Natural killer cell (primary cell): Measurements from ENCODE around the gene KMT2B. TPM values are rescaled to one million over a fixed set of nuclear protein-coding genes. Genes with fewer than 3 reads are reported as not detected.
"Not testable (repeated sequence)": the region's sequence is repeated elsewhere in the genome, so short reads cannot be mapped to it uniquely, and the experiment has no call there.

Experiments
- ATAC-seq, 3 donors: fragments of 150-1000 bp in 2 of 3; fragments of 200-7000 bp in 1 of 3; cut with Tn5 transposase; 1 replicate in 1 of 3; 2 replicates in 2 of 3; pipeline ENCODE4 v1.10.0; 2021; ENCODE audit warnings: mild to moderate bottlenecking in 2 of 3, moderate library complexity in 2 of 3
- DNase-seq, 2 donors: peaks; one replicate each; pipeline versions ENCODE4 v3.0.0 to v3.0.0-alpha.2; 2013 to 2021; ENCODE audit warnings: mixed read lengths in 1 of 2
- H3K27ac ChIP-seq: one replicate; pipeline ENCODE4 v1.5.1; 2013; ENCODE audit warnings: mild to moderate bottlenecking, low read length
- H3K27me3 ChIP-seq: one replicate; pipeline ENCODE4 v1.6.1; 2013; ENCODE audit warnings: low read length; ENCODE audit not compliant: control insufficient read depth, insufficient read depth
- H3K36me3 ChIP-seq: one replicate; pipeline ENCODE4 v1.6.1; 2013; ENCODE audit warnings: low read length; ENCODE audit not compliant: control insufficient read depth, insufficient read depth
- H3K4me1 ChIP-seq: one replicate; pipeline ENCODE4 v1.6.1; 2013; ENCODE audit warnings: low read length; ENCODE audit not compliant: control insufficient read depth, insufficient read depth
- H3K4me3 ChIP-seq: one replicate; pipeline ENCODE4 v1.5.1; 2013; ENCODE audit warnings: low read length
- H3K9me3 ChIP-seq: one replicate; pipeline ENCODE4 v1.6.1; 2013; ENCODE audit warnings: low read length; ENCODE audit not compliant: control insufficient read depth, insufficient read depth
- H3K27ac Mint-ChIP-seq, 2 donors: one replicate each; pipeline ENCODE4 v1.8.0; 2022; ENCODE audit warnings: mild to moderate bottlenecking in 2 of 2, mixed read lengths in 2 of 2, moderate library complexity in 1 of 2
- H3K27me3 Mint-ChIP-seq, 2 donors: one replicate each; pipeline ENCODE4 v1.8.0; 2022; ENCODE audit warnings: low read depth in 2 of 2, mixed read lengths in 2 of 2
- H3K36me3 Mint-ChIP-seq: one replicate; pipeline ENCODE4 v1.8.0; 2022; ENCODE audit warnings: mixed read lengths
- H3K4me1 Mint-ChIP-seq, 2 donors: one replicate each; pipeline ENCODE4 v1.8.0; 2022; ENCODE audit warnings: mixed read lengths in 2 of 2
- H3K4me3 Mint-ChIP-seq: one replicate; pipeline ENCODE4 v1.8.0; 2022; ENCODE audit warnings: mild to moderate bottlenecking, moderate library complexity, mixed read lengths
- H3K9me3 Mint-ChIP-seq, 2 donors: one replicate each; pipeline ENCODE4 v1.8.0; 2022; ENCODE audit warnings: mixed read lengths in 2 of 2
- WGBS: methylation state at CpG from one replicate; pipeline ENCODE4 v1.1.7; 2013; ENCODE audit warnings: missing lambda C conversion rate; ENCODE audit not compliant: insufficient coverage; 5-methylcytosine and 5-hydroxymethylcytosine counted together
- intact Hi-C: fragments of 100-400 bp; cut with micrococcal nuclease; formaldehyde crosslinking; loops from one replicate; pipeline ENCODE4 v1.14.2; 2022
- total RNA-seq, 4 donors: library from RNA; stranded (reverse); fragments of 120-200 nt in 1 of 4; gene quantifications; one replicate each; pipeline versions ENCODE4 v1.2.3 to v1.2.4, GENCODE V29; 2013 to 2022
- TF ChIP-seq, protein P1 (sequence below): fragments of 200-600 bp; IDR thresholded peaks from one replicate; pipeline ENCODE4 v1.8.0; 2022; ENCODE audit warnings: antibody characterized with exemption

The KMT2B gene
- total RNA-seq, 3 donors from 2014 or later (not counting 1 experiment from before 2014, with no cell fraction given) = 60.8 to 70.9 (median 70.7) TPM

DNA sequence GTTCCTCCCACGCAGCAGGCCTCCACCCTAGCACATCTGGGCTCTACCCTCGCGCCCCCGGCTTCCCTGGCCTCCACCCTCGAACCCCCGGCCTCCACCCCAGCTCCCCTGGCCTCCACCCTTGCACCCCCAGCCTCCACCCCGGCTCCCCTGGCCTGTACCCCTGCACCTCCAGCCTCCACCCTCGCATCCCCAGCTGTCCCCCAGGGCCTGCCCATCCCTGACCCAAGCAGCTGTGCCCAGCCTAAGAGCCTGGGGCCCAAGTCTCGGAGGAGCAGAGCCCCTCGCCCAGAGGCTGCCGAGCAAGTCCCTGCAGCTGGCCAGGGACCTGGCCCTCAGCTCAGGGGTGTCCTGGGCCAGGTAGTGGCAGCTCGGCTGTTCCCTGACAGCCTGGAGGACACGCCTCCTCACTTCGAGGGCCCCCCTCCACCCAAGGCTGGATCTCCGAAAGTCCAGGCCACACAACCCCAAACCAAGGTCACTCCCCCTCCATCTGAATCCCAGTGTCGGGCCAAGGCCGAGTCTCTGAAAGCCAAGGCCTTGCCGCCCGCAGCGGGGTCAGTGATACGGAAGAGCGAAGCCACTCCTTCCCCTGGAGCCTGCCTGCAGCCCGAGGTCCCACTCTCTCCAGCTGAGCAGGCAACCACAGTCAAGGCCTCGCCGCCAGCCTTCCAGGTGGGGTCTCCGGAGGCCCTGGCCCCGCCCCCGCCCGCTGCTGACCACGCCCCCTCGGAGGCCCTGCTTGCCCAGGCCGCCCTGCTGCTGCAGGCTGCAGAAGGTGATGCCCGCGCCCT is 49.7 kb downstream of the KMT2B start:
- no peak for ATAC-seq
- H3K27me3 Mint-ChIP-seq = no peaks in the 10 kb centered on the region

DNA sequence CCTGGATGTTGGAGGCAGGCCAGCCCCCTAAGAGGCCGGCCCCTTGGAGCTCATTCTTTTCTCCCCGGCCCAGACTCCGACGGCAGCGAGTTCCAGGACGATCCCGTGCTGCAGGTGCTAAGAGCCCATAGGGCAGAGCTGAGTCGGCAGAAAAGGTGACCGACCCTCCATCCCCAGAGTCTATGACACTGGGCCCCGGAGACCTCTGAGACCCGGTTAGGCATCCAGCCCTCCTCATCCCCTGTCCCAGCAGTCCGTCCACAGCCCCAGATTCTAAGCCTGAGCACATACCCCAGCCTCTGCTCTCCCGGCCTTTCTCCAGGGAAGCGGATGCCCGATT is 50.2 kb downstream of the KMT2B start:
- WGBS = 91% methylated on average over 15 of the region's 15 CpGs
- Histone ChIP-seq H3K36me3 (peaks cover 16% of the 10 kb centered on the region), H3K27me3 (no peaks in the 10 kb centered on the region), H3K27ac (no peak overlapping the region), H3K9me3 (no peaks in the 10 kb centered on the region), H3K4me1 (no peaks in the 10 kb centered on the region), H3K4me3 (no peak overlapping the region)
- H3K36me3 Mint-ChIP-seq = no peaks in the 10 kb centered on the region
- H3K4me1 Mint-ChIP-seq = no peaks in the 10 kb centered on the region
- H3K27ac Mint-ChIP-seq = no peak overlapping the region
- TF ChIP-seq, protein P1, sequence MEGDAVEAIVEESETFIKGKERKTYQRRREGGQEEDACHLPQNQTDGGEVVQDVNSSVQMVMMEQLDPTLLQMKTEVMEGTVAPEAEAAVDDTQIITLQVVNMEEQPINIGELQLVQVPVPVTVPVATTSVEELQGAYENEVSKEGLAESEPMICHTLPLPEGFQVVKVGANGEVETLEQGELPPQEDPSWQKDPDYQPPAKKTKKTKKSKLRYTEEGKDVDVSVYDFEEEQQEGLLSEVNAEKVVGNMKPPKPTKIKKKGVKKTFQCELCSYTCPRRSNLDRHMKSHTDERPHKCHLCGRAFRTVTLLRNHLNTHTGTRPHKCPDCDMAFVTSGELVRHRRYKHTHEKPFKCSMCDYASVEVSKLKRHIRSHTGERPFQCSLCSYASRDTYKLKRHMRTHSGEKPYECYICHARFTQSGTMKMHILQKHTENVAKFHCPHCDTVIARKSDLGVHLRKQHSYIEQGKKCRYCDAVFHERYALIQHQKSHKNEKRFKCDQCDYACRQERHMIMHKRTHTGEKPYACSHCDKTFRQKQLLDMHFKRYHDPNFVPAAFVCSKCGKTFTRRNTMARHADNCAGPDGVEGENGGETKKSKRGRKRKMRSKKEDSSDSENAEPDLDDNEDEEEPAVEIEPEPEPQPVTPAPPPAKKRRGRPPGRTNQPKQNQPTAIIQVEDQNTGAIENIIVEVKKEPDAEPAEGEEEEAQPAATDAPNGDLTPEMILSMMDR = no peak
- no peaks in the 10 kb centered on the region for H3K27me3 Mint-ChIP-seq
- H3K4me3 Mint-ChIP-seq = no peak overlapping the region
- ATAC-seq = no peak
- intact Hi-C loops = no loop called here
- DNase-seq = no peak
- no peaks in the 10 kb centered on the region for H3K9me3 Mint-ChIP-seq

More for the DNA sequence above, 49.7 kb downstream of the KMT2B start:
- intact Hi-C loops = no loop called here
- 74% methylated on average over 34 of the region's 34 CpGs for WGBS
- H3K27ac Mint-ChIP-seq = no peak overlapping the region
- Histone ChIP-seq H3K27me3 (no peaks in the 10 kb centered on the region), H3K36me3 (peaks cover 16% of the 10 kb centered on the region), H3K4me3 (no peak overlapping the region), H3K4me1 (no peaks in the 10 kb centered on the region), H3K9me3 (no peaks in the 10 kb centered on the region), H3K27ac (no peak overlapping the region)
- H3K36me3 Mint-ChIP-seq = no peaks in the 10 kb centered on the region
- H3K4me3 Mint-ChIP-seq = no peak overlapping the region
- TF ChIP-seq, protein P1 = no peak
- no peaks in the 10 kb centered on the region for H3K9me3 Mint-ChIP-seq
- H3K4me1 Mint-ChIP-seq = no peaks in the 10 kb centered on the region
- no peak for DNase-seq

DNA sequence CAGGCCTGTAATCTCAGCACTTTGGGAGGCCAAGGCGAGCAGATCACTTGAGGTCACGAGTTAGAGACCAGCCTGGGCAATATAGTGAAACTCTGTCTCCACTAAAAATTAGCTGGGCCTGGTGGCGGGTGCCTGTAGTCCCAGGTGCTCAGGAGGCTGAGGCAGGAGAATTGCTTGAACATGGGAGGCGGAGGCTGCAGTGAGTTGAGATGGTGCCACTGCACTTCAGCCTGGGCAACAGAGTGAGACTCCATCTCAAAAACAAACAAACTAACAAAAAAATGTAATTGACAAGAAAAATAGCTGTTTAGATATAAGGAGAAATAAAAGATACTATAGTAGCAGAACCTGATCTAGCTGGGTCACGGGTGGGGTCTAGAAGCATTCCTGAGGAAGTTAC is 54.6 kb downstream of the KMT2B start:
- ATAC-seq, H3K27ac ChIP-seq, H3K27ac Mint-ChIP-seq, H3K27me3 ChIP-seq, H3K4me3 ChIP-seq, H3K36me3 ChIP-seq, H3K9me3 Mint-ChIP-seq, DNase-seq, H3K9me3 ChIP-seq, H3K4me3 Mint-ChIP-seq, H3K36me3 Mint-ChIP-seq, H3K27me3 Mint-ChIP-seq, intact Hi-C loops: not testable (repeated sequence)
- H3K4me1 Mint-ChIP-seq = peaks cover 18 to 27% of the 10 kb centered on the region in 2 donors
- H3K4me1 ChIP-seq = peaks cover 16% of the 10 kb centered on the region
- WGBS = 94% methylated on average over 5 of the region's 5 CpGs

DNA sequence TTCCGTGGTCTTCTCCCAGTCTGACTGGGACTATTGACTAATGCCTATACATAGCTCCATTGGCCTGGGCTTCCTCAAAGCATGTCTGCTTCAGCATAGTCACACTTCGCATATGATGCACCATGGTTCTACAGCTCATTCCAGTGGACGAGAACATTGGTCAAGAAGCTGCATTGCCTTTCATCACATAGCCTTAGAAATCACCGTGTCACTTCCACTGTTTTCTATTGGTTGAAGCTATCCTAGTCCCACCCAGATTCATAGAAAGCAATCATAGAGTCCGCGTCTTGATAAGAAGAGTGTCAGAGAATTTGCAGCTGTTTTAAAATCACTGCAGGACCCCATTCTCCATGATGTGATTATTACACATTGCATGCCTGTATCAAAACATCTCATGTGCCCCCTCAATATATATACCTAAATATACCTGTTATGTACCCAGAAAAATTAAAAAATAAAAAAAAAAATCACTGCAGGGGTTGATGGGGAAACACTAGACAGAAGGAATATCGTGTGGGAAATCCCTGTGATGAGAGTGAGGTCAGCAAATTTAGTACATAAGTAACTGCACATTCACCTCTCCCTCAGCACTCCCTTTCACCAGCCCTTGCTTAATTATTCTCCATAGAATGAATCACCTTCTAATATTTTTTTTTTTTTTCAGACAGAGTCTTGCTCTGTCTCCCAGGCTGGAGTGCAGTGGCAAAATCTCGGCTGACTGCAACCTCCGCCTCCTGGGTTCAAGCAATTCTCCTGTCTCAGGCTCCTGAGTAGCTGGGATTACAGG is 55.4 kb downstream of the KMT2B start:
- no peaks in the 10 kb centered on the region for H3K9me3 Mint-ChIP-seq
- intact Hi-C loops = no loop called here
- Histone ChIP-seq H3K4me1 (peaks cover 16% of the 10 kb centered on the region), H3K9me3 (no peaks in the 10 kb centered on the region), H3K27ac (no peak overlapping the region), H3K4me3 (no peak overlapping the region), H3K36me3 (peaks cover 2% of the 10 kb centered on the region), H3K27me3 (no peaks in the 10 kb centered on the region)
- no peak for DNase-seq
- no peak overlapping the region for H3K4me3 Mint-ChIP-seq
- no peaks in the 10 kb centered on the region for H3K27me3 Mint-ChIP-seq
- no peaks in the 10 kb centered on the region for H3K36me3 Mint-ChIP-seq
- 89% methylated on average over 8 of the region's 9 CpGs for WGBS
- TF ChIP-seq, protein P1 = no peak
- peaks cover 18 to 27% of the 10 kb centered on the region in 2 donors for H3K4me1 Mint-ChIP-seq
- no peak overlapping the region for H3K27ac Mint-ChIP-seq
- no peak for ATAC-seq
